UCSD-AML1 (cell line): Measurements from ENCODE around the gene UBALD2.
A peak's percentile ranks its signal among the peaks of the same experiment; 100 is the strongest.
"Not testable (repeated sequence)": the region's sequence is repeated elsewhere in the genome, so short reads cannot be mapped to it uniquely, and the experiment has no call there.

Source experiments
- DNase-seq: peaks from one replicate; lab custom pipeline; 2025; ENCODE audit not compliant: unreplicated experiment; lab: John Stamatoyannopoulos, UW

UBALD2 gene

GRCh38 chr17:76276461-76277299 lies 11.5 kb downstream of the UBALD2 start:
- no peak for DNase-seq

GRCh38 chr17:76277300-76278267 lies 12.4 kb downstream of the UBALD2 start:
- DNase-seq = no peak

GRCh38 chr17:76278268-76278908 lies 13.2 kb downstream of the UBALD2 start:
- DNase-seq = no peak

GRCh38 chr17:76278952-76279741 lies 14.0 kb downstream of the UBALD2 start:
- peak; percentile 84 for DNase-seq

- DNase-seq = no peak
Measured at GRCh38 chr17:76279742-76280287, 14.7 kb downstream of the UBALD2 start.

GRCh38 chr17:76280650-76281049 lies 15.5 kb downstream of the UBALD2 start:
- no peak for DNase-seq

GRCh38 chr17:76281573-76282371 lies 16.6 kb downstream of the UBALD2 start:
- DNase-seq = no peak

- no peak for DNase-seq
Measured at GRCh38 chr17:76292567-76292966, 27.4 kb downstream of the UBALD2 start.

- no peak for DNase-seq
Measured at GRCh38 chr17:76293106-76293505, 28.0 kb downstream of the UBALD2 start.

GRCh38 chr17:76296186-76296585 lies 31.0 kb downstream of the UBALD2 start:
- DNase-seq = no peak

- DNase-seq = no peak
Measured at GRCh38 chr17:76296889-76297288, 31.7 kb downstream of the UBALD2 start.

- no peak for DNase-seq
Measured at GRCh38 chr17:76297436-76297835, 32.3 kb downstream of the UBALD2 start.

- DNase-seq = no peak
Measured at GRCh38 chr17:76304226-76305134, 39.3 kb downstream of the UBALD2 start.

- DNase-seq = not testable (repeated sequence)
Measured at GRCh38 chr17:76305135-76305454, 39.9 kb downstream of the UBALD2 start.

- no peak for DNase-seq
Measured at GRCh38 chr17:76307299-76307965, 42.3 kb downstream of the UBALD2 start.

GRCh38 chr17:76307966-76308338 lies 42.8 kb downstream of the UBALD2 start, which contains the start of gene QRICH2:
TSS of gene QRICH2 (minus strand) at chr17:76308276. CDS start at chr17:76307998, 278 bp downstream.
- no peak for DNase-seq

- DNase-seq = no peak
Measured at GRCh38 chr17:76309461-76309860, 44.3 kb downstream of the UBALD2 start.

GRCh38 chr17:76312735-76313134 lies 47.6 kb downstream of the UBALD2 start:
- DNase-seq = no peak
